ENCODE data around the gene WDR82. TPM values are rescaled to one million over a fixed set of nuclear protein-coding genes. Genes with fewer than 3 reads are reported as not detected.

The WDR82 gene
- total and polyA plus RNA-seq, 9 of the 15 experiments (the other 6 are each of a cell fraction or from before 2014, with no cell fraction given) = 6.4 to 62.9 (median 37.1) TPM

- no peak for TF ChIP-seq ZNF76 (CRISPR knock-in tag; IDR thresholded peaks at IDR 0.05; ENCODE audit: borderline replicate concordance)
- peak in 1 of 2 experiments; percentile 51; a peak in 1 of 4 replicates for TF ChIP-seq TRIM24 (IDR thresholded peaks at IDR 0.05)
- TF ChIP-seq ZNF586 (CRISPR knock-in tag; conservative IDR thresholded peaks at IDR 0.05) = no peak
- peak; percentile 86 for TF ChIP-seq ATF7 (IDR thresholded peaks at IDR 0.05)
- TF ChIP-seq LCOR (CRISPR knock-in tag; IDR thresholded peaks at IDR 0.05) = no peak
- TF ChIP-seq, protein P1, sequence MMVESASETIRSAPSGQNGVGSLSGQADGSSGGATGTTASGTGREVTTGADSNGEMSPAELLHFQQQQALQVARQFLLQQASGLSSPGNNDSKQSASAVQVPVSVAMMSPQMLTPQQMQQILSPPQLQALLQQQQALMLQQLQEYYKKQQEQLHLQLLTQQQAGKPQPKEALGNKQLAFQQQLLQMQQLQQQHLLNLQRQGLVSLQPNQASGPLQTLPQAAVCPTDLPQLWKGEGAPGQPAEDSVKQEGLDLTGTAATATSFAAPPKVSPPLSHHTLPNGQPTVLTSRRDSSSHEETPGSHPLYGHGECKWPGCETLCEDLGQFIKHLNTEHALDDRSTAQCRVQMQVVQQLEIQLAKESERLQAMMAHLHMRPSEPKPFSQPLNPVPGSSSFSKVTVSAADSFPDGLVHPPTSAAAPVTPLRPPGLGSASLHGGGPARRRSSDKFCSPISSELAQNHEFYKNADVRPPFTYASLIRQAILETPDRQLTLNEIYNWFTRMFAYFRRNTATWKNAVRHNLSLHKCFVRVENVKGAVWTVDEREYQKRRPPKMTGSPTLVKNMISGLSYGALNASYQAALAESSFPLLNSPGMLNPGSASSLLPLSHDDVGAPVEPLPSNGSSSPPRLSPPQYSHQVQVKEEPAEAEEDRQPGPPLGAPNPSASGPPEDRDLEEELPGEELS (CRISPR knock-in tag; IDR thresholded peaks at IDR 0.05; ENCODE audit: borderline replicate concordance) = no peak
- TF ChIP-seq SRSF7 (optimal IDR thresholded peaks at IDR 0.05; ENCODE audit: low read depth, low read length) = no peak
- peak in 1 of 2 experiments; percentile 89; a peak in 2 of 4 replicates for TF ChIP-seq SRF (CRISPR knock-in tag; IDR thresholded peaks at IDR 0.05)
- TF ChIP-seq CTBP1 (IDR thresholded peaks at IDR 0.05; ENCODE audit: borderline replicate concordance) = 0 out of 2 replicates have a peak, but pooled peaks have one; percentile 19
- no peak for TF ChIP-seq CHD4 (IDR thresholded peaks at IDR 0.05; ENCODE audit: insufficient read depth, insufficient replicate concordance, low read depth, low read length, poor library complexity, severe bottlenecking)
- TF ChIP-seq ZKSCAN8 (CRISPR knock-in tag; IDR thresholded peaks at IDR 0.05) = no peak
- TF ChIP-seq HMG20A (CRISPR knock-in tag; conservative IDR thresholded peaks at IDR 0.05) = no peak
- no peak for TF ChIP-seq ZNF12 (CRISPR knock-in tag; IDR thresholded peaks at IDR 0.05)
- TF ChIP-seq KAT2B (IDR thresholded peaks at IDR 0.05; ENCODE audit: low read depth, low read length) = no peak
- TF ChIP-seq JUN (IDR thresholded peaks at IDR 0.05; ENCODE audit: borderline replicate concordance, low read depth, low read length) = 0 out of 2 replicates have a peak, but pooled peaks have one; percentile 22
- no peak for TF ChIP-seq JUN (CRISPR knock-in tag; IDR thresholded peaks at IDR 0.05; ENCODE audit: borderline replicate concordance)
- TF ChIP-seq TEAD2 (tag; IDR thresholded peaks at IDR 0.05) = no peak
- TF ChIP-seq, protein P2, sequence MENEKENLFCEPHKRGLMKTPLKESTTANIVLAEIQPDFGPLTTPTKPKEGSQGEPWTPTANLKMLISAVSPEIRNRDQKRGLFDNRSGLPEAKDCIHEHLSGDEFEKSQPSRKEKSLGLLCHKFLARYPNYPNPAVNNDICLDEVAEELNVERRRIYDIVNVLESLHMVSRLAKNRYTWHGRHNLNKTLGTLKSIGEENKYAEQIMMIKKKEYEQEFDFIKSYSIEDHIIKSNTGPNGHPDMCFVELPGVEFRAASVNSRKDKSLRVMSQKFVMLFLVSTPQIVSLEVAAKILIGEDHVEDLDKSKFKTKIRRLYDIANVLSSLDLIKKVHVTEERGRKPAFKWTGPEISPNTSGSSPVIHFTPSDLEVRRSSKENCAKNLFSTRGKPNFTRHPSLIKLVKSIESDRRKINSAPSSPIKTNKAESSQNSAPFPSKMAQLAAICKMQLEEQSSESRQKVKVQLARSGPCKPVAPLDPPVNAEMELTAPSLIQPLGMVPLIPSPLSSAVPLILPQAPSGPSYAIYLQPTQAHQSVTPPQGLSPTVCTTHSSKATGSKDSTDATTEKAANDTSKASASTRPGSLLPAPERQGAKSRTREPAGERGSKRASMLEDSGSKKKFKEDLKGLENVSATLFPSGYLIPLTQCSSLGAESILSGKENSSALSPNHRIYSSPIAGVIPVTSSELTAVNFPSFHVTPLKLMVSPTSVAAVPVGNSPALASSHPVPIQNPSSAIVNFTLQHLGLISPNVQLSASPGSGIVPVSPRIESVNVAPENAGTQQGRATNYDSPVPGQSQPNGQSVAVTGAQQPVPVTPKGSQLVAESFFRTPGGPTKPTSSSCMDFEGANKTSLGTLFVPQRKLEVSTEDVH (IDR thresholded peaks at IDR 0.05; ENCODE audit: low read depth, partially characterized antibody) = no peak
- no peak for TF ChIP-seq NFIX (CRISPR knock-in tag; IDR thresholded peaks at IDR 0.05; ENCODE audit: low read depth)
- no peak for TF ChIP-seq ZKSCAN3 (CRISPR knock-in tag; IDR thresholded peaks at IDR 0.05)
- no peak for TF ChIP-seq ZFP30 (CRISPR knock-in tag; IDR thresholded peaks at IDR 0.05; ENCODE audit: borderline replicate concordance)
- no peak for TF ChIP-seq ZBTB12 (CRISPR knock-in tag; IDR thresholded peaks at IDR 0.05)
- TF ChIP-seq RBM17 (IDR thresholded peaks at IDR 0.05; ENCODE audit: borderline replicate concordance, low read depth, low read length) = no peak
- no peak for TF ChIP-seq MAFG (tag; conservative IDR thresholded peaks at IDR 0.05)
- no peak for TF ChIP-seq SMARCA4 (IDR thresholded peaks at IDR 0.05)
Observed at GRCh38 chr3:52210550-52211046, 67.9 kb downstream of the WDR82 start (continued).
